Thyroid gland (tissue), 4 donors: ENCODE data around the gene PTCH1.

ENCODE experiments used
- CTCF ChIP-seq, 6 experiments: fragments of 200-600 bp in 3 of 6; fragments of 450-650 bp in 3 of 6; sonication (generic) in 3 of 6; IDR thresholded peaks; one replicate each; pipeline ENCODE4 v1.5.1; 2016 to 2019; ENCODE audit warnings: antibody characterized with exemption in 6 of 6, mild to moderate bottlenecking in 2 of 6, inconsistent platforms in 1 of 6, moderate library complexity in 1 of 6
- POLR2A ChIP-seq, 2 donors: fragments of 450-650 bp; IDR thresholded peaks; one replicate each; pipeline ENCODE4 v1.6.1; 2017; ENCODE audit warnings: antibody characterized with exemption in 2 of 2, mild to moderate bottlenecking in 2 of 2, moderate library complexity in 1 of 2

GRCh38 chr9:95468791-95469190 lies 48.0 kb downstream of the PTCH1 start:
- TF ChIP-seq CTCF (IDR thresholded peaks at IDR 0.05) (no peak), POLR2A (IDR thresholded peaks at IDR 0.05) (no peak)
